Activated CD4-positive, CD25-positive, alpha-beta regulatory T cell treated with anti-CD3 and anti-CD28 coated beads, Interleukin-2, amount 50 U/mL, for 16 hours (primary cell): ENCODE data around the gene UBE2Z.

Source experiments
- DNase-seq: peaks from one replicate; pipeline ENCODE4 v3.0.0-alpha.2; 2020; ENCODE audit warnings: low read depth, low spot score

The UBE2Z gene

GRCh38 chr17:48960834-48961515, 52.8 kb downstream of the UBE2Z start:
- no peak for DNase-seq

GRCh38 chr17:48961516-48962233, 53.5 kb downstream of the UBE2Z start:
- DNase-seq: no peak

- no peak for DNase-seq
These were observed 62.0 kb downstream of the UBE2Z start for GRCh38 chr17:48970224-48970623.

GRCh38 chr17:48970865-48971687, 62.9 kb downstream of the UBE2Z start:
- no peak for DNase-seq

GRCh38 chr17:48972749-48973097, 64.5 kb downstream of the UBE2Z start:
- no peak for DNase-seq

- no peak for DNase-seq
These were observed 65.6 kb downstream of the UBE2Z start for GRCh38 chr17:48973806-48974205.
